Measurements from ENCODE around the gene OBP2A.

OBP2A gene

GRCh38 chr9:135596211-135596610 is 50.3 kb downstream of the OBP2A start:
- no peak for DNase-seq (ENCODE audit: low read depth)
- no peak overlapping the region for H3K4me3 ChIP-seq (ENCODE audit: low read depth, low read length)
- no peak for TF ChIP-seq CTCF (conservative IDR thresholded peaks at IDR 0.05; ENCODE audit: low read depth, low read length)
